Keratinocyte (primary cell): ENCODE data around the gene PRKAG2. TPM values are rescaled to one million over a fixed set of nuclear protein-coding genes. Genes with fewer than 3 reads are reported as not detected.

Experiments used
- DNase-seq: peaks from one replicate; pipeline ENCODE4 v3.0.0-alpha.2; 2011; ENCODE audit warnings: low read depth, missing footprints, low spot score
- FAIRE-seq: peaks from 2 replicates; lab custom pipeline; 2011; peaks lifted over from hg19 to GRCh38; lab: Jason Lieb, UNC
- H2AFZ ChIP-seq: 2 replicates; pipeline ENCODE4 v1.6.0; 2012; ENCODE audit warnings: low read length, control low read depth, inconsistent platforms; ENCODE audit not compliant: control insufficient read depth
- H3K27ac ChIP-seq: 2 replicates; pipeline ENCODE4 v1.5.1; 2011; ENCODE audit warnings: low read length; ENCODE audit not compliant: control insufficient read depth, insufficient read depth
- H3K27me3 ChIP-seq: 3 replicates; pipeline ENCODE4 v1.6.0; 2011; ENCODE audit warnings: low read length; ENCODE audit not compliant: control insufficient read depth, insufficient read depth; ENCODE audit errors: extremely low read depth
- H3K36me3 ChIP-seq, 2 experiments: 2 replicates in 1 of 2; 3 replicates in 1 of 2; pipeline ENCODE4 v1.5.1; 2011; ENCODE audit warnings: low read length in 2 of 2, mild to moderate bottlenecking in 1 of 2; ENCODE audit not compliant: control insufficient read depth in 2 of 2, insufficient read depth in 2 of 2; ENCODE audit errors: extremely low read depth in 1 of 2
- H3K4me1 ChIP-seq: 3 replicates; pipeline ENCODE4 v1.5.1; 2011; ENCODE audit warnings: low read length; ENCODE audit not compliant: control insufficient read depth, insufficient read depth; ENCODE audit errors: extremely low read depth
- H3K4me2 ChIP-seq: 3 replicates; pipeline ENCODE4 v1.6.0; 2011; ENCODE audit warnings: low read depth, low read length; ENCODE audit not compliant: control insufficient read depth, insufficient read depth; ENCODE audit errors: extremely low read depth
- H3K4me3 ChIP-seq, 3 experiments: fragments of 200-600 bp in 1 of 3; sonication (generic) in 1 of 3; 2 replicates in 2 of 3; 3 replicates in 1 of 3; pipeline ENCODE4 v1.5.1; 2011 to 2016; ENCODE audit warnings: low read length in 3 of 3, mild to moderate bottlenecking in 3 of 3, control low read depth in 2 of 3, inconsistent platforms in 1 of 3, low read depth in 1 of 3, mixed read lengths in 1 of 3, mixed run types in 1 of 3, moderate library complexity in 1 of 3; ENCODE audit not compliant: control insufficient read depth in 2 of 3, insufficient read depth in 2 of 3; ENCODE audit errors: extremely low read depth in 1 of 3
- H3K79me2 ChIP-seq: 2 replicates; pipeline ENCODE4 v1.6.0; 2012; ENCODE audit warnings: low read length; ENCODE audit not compliant: control insufficient read depth, insufficient read depth
- H3K9ac ChIP-seq: 3 replicates; pipeline ENCODE4 v1.6.0; 2011; ENCODE audit warnings: low read length; ENCODE audit not compliant: control insufficient read depth, insufficient read depth; ENCODE audit errors: extremely low read depth
- H3K9me1 ChIP-seq: 3 replicates; pipeline ENCODE4 v1.6.0; 2011; ENCODE audit warnings: low read length; ENCODE audit not compliant: control insufficient read depth, insufficient read depth; ENCODE audit errors: extremely low read depth
- H3K9me3 ChIP-seq: 2 replicates; pipeline ENCODE4 v1.5.1; 2012; ENCODE audit warnings: low read depth, low read length; ENCODE audit not compliant: control insufficient read depth
- H4K20me1 ChIP-seq: 3 replicates; pipeline ENCODE4 v1.6.0; 2011; ENCODE audit warnings: low read length; ENCODE audit not compliant: control insufficient read depth, insufficient read depth; ENCODE audit errors: extremely low read depth
- CTCF ChIP-seq, 3 experiments: IDR thresholded peaks in 1 of 3; conservative IDR thresholded peaks in 1 of 3; optimal IDR thresholded peaks in 1 of 3; 2 replicates in 2 of 3; 3 replicates in 1 of 3; pipeline versions ENCODE3 to v1.5.1; 2011; ENCODE audit warnings: low read length in 3 of 3, mild to moderate bottlenecking in 3 of 3, moderate library complexity in 2 of 3, control low read depth in 1 of 3, inconsistent platforms in 1 of 3; ENCODE audit not compliant: insufficient read depth in 2 of 3; ENCODE audit errors: extremely low read depth in 1 of 3
- EZH2 ChIP-seq: IDR thresholded peaks from one replicate; pipeline ENCODE4 v1.6.1; 2012; ENCODE audit warnings: inconsistent platforms, mild to moderate bottlenecking, low read length, moderate library complexity
- dilution Hi-C: fragments of 300-500 bp; cut with MboI; formaldehyde crosslinking; loops from one replicate; pipeline ENCODE4 v1.7.0; 2020; ENCODE audit warnings: low sequenced_read_pairs; ENCODE audit not compliant: extremely low pct_ligation_motif_present
- polyA plus RNA-seq, 5 experiments: library from polyadenylated mRNA; depleted of rRNA in 3 of 5; stranded (reverse) in 3 of 5; stranded (forward) in 1 of 5; unstranded in 1 of 5; fragments of >200 nt; gene quantifications; 1 replicate in 1 of 5; 2 replicates in 3 of 5; 3 replicates in 1 of 5; pipeline versions ENCODE4 v1.2.1 to v1.2.3, GENCODE V29; 2011 to 2012; ENCODE audit warnings: missing spikeins in 2 of 5, low read depth in 1 of 5, low replicate concordance in 1 of 5

The PRKAG2 gene
- polyA plus RNA-seq, 1 donor (not counting 4 experiments of a cell fraction or from before 2014, with no cell fraction given): 39.5 TPM

- Histone ChIP-seq H3K4me1 (peaks cover 11% of the 10 kb centered on the region), H3K4me3 (no peak overlapping the region), H3K4me2 (no peak overlapping the region), H3K27me3 (no peaks in the 10 kb centered on the region), H3K36me3 (no peaks in the 10 kb centered on the region), H3K27ac (no peak overlapping the region), H3K9me1 (no peaks in the 10 kb centered on the region), H2AFZ (no peak overlapping the region), H4K20me1 (no peaks in the 10 kb centered on the region), H3K9ac (no peak overlapping the region), H3K9me3 (peaks cover 3% of the 10 kb centered on the region), H3K79me2 (no peaks in the 10 kb centered on the region)
- DNase-seq (no peak), FAIRE-seq (no peak)
- dilution Hi-C loops: no loop called here
- TF ChIP-seq EZH2: no peak
- no peak for TF ChIP-seq CTCF (optimal IDR thresholded peaks at IDR 0.05 in 1 of 3, IDR thresholded peaks at IDR 0.05 in 1 of 3, conservative IDR thresholded peaks at IDR 0.05 in 1 of 3; ENCODE audit: extremely low read depth in 1 of 3, insufficient read depth in 2 of 3, low read length in 3 of 3)
Observed at GRCh38 chr7:151735186-151735850, 141.6 kb downstream of the PRKAG2 start.

DNA sequence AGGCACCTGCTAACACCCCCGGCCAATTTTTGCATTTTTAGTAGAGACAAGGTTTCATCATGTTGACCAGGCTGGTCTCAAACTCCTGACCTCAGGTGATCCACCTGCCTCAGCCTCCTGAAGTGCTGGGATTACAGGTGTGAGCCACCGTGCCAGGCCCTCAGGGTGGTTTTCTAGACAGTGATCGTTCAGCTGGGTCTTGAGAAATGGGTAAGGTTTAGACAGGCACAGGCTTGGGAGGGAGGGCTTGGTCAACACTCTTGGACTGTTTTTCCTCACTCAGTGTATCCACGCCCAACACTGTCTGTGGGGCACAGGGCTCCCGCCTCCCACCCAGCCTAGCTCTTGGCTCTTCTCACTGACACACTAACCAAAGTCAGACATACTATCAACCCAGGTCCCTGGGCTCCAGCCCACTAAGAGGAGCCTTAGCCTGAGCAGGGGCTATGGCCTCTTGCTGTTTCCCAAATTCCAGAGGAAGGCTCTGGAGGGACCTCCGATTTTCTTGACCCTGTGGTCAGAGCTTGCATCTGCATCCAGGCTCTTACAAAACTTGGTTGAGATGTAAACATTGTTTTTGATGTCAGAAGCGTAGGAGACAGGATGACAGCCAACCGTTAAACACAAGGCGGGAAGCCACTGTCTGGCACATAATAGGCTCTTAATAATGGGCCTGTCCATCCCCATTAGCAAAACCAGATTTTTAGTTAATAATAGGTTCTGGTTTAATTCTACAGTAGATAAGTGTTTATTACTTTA, 143.9 kb downstream of the PRKAG2 start:
- TF ChIP-seq CTCF (optimal IDR thresholded peaks at IDR 0.05 in 1 of 3, IDR thresholded peaks at IDR 0.05 in 1 of 3, conservative IDR thresholded peaks at IDR 0.05 in 1 of 3; ENCODE audit: extremely low read depth in 1 of 3, insufficient read depth in 2 of 3, low read length in 3 of 3) (no peak), EZH2 (no peak)
- Histone ChIP-seq H3K27ac (no peak overlapping the region), H3K79me2 (no peaks in the 10 kb centered on the region), H3K36me3 (no peaks in the 10 kb centered on the region), H3K27me3 (no peaks in the 10 kb centered on the region), H4K20me1 (no peaks in the 10 kb centered on the region), H2AFZ (no peak overlapping the region), H3K9me1 (no peaks in the 10 kb centered on the region), H3K4me2 (no peak overlapping the region), H3K9me3 (no peaks in the 10 kb centered on the region), H3K9ac (no peak overlapping the region), H3K4me1 (peaks cover 16% of the 10 kb centered on the region), H3K4me3 (no peak overlapping the region)
- DNase-seq (no peak), FAIRE-seq (no peak)
- dilution Hi-C loops: no loop called here
